Activated CD8-positive, alpha-beta memory T cell treated with anti-CD3 and anti-CD28 coated beads, Interleukin-2, amount 50 U/mL, for 1 hour (primary cell): ENCODE measurements around the gene GFPT1.

Experiments used
- DNase-seq: peaks from one replicate; pipeline ENCODE4 v3.0.0-alpha.2; 2020; ENCODE audit errors: extremely low read depth

GFPT1 gene

DNA sequence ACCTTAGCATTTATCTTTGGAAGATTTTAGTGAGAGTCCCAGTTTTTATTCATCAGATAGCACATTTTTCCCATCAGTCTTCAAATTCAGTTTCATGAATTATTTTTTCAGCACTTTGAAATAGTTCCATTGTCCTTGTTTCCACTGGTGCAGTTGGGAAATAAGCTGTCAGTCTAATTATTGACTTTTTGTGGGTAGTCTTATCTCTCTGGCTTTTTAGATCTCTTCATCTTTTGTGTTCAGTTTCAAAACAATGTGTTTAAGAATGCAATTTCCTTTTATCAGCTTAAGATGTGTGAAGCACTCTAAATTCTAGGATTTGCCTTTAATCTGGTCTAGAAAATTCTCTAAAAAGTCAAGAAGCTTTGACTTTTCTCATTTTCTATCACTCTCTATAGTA, 70.5 kb downstream of the GFPT1 start:
- DNase-seq: no peak

GRCh38 chr2:69315160-69315761, 71.8 kb downstream of the GFPT1 start:
- DNase-seq: no peak

DNA sequence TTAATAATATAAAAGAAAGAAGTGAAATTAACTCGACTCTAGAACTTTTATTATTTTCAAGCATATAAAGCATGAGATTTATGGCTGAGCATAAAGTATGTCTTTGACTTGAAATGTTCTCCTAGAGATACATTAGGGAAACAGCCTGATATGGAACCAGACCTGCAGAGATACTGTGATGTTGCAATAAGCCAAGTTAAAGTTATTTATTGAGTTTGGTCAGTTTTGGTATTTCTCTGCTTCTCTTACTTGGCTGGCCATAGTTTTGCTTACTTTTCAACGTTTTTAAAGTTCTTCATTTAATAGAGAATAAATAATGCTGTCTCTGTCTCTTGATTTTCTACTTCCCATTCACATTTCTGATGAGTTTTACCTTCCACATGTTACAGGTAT, 76.0 kb downstream of the GFPT1 start:
- no peak for DNase-seq

DNA sequence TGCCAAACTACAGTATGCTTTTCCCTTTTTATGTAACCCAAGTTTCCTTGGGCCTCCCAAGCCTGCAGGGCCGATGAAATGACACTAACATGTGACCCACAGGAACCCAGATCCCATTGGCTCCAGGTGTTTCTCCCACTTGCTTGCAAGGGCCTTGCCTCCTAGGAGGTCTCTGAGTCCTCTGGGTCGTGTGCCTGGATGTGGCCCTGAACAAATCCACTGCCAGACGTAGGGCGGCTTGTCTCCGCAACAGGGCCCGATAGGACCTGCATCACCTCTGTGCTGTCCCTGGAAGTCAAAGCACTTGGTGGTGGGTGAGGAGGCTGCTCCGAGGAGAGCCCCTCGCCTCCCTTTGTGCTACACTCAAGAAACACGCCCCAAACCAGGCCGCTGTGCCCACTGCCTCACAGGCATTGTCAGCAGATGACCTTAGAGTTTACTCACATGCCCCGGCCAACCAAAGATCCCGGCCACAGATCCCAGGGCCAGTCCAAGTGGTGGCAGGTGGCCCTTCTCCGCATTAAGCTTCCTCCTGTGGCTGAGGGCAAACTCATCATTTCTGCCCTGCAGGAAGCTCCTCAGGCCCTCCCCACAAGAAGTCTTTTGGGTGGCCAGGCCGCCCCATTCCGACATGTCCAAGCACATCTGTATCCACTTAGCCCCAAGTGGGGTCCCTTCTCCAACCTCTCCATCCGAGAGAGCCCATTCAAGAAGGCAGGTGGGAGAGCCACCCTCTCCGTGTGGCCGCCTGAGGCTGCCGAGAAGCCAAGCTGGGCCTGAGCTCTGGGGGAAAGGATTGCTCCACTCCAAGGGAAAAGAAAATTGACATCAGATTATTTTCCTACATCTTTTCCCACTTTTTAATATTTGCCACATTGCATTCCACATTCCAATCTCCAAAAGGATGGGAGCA, 76.7 kb downstream of the GFPT1 start:
- no peak for DNase-seq

DNA sequence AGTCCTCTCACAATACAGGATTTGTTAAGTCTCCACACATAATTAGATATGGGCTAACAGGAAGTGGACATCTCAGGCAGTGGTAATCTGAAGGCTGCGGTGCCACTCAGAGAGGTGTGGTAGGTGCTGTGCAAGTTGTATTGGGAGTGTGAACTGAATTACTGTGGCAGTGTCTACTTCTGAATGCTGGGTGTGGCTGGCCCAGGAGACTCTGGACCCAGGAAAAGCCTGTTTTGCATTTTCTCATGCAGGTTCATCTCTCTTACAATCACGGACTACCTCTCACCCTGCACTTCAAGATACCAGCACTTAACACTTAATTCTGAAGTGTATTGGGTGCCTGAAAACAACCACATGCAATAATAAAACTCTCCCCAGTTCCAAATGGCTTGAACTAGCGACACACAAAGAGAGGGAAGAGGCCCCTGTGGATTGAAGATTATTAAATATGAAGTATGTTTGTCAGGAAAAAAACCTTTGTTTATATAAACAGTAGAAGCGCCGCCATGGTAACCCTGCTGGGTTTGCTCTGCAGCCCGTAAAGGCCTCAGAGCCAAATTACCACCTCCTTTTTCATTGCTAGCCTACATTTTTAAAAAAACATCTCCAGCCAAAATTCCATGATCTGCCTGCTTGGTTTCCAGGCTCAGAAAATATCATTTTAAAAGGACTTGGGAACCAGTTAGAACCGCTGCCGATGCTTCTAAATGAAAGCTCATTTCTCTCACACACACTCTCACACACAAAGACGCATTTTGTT, 77.5 kb downstream of the GFPT1 start:
- DNase-seq: no peak

- DNase-seq: no peak
Measured at GRCh38 chr2:69308338-69308737, 78.7 kb downstream of the GFPT1 start.

DNA sequence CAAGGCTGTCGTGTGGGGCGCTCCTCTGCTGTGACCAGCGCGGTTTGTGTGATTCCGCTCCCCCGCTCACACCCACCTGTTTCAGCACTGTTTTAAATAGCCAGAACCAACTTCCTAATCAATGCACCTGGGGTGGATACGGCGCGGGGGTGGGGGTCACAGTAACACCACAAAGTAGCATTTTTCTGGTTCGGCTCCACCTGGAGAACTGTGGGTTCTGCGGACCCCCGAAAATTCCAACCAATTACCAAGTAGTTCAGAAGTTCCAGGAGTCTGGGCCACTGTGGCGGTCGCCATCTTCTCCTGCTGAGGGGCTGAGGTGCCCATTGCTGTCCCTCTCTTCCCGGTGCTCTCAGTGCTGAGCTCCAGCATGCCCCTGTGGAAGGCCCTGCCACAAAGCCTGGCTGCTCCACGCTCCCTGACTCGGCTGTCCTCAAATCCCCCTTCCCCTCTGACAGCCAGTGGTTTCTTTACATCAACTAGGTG, 79.4 kb downstream of the GFPT1 start:
- DNase-seq: no peak

- DNase-seq: peak; percentile 12
Measured at GRCh38 chr2:69306822-69307578, 80.0 kb downstream of the GFPT1 start.

GRCh38 chr2:69306393-69306821, 80.6 kb downstream of the GFPT1 start:
- DNase-seq: no peak

GRCh38 chr2:69305712-69306392, 81.2 kb downstream of the GFPT1 start:
- no peak for DNase-seq

DNA sequence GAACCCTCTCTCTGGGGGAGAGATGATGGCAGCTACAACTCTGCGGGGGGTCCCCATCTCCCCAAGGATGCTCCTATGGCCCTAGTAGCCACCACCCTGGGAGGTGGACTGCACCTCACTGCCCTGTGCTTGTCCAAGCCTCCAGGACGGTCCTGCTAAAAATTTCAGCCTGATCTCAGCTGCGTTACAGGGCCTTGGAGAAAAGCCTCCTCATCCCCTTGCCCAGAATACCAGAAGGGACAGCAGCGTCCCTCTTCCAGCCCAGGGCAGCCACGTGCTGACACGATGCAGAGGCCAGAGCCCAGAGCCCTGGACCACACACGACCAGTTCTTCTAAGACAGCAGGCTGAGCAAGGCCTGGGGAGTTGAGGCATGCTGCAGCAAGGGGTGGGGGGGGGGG, 81.9 kb downstream of the GFPT1 start:
- no peak for DNase-seq

GRCh38 chr2:69304656-69305055, 82.4 kb downstream of the GFPT1 start:
- DNase-seq: no peak

DNA sequence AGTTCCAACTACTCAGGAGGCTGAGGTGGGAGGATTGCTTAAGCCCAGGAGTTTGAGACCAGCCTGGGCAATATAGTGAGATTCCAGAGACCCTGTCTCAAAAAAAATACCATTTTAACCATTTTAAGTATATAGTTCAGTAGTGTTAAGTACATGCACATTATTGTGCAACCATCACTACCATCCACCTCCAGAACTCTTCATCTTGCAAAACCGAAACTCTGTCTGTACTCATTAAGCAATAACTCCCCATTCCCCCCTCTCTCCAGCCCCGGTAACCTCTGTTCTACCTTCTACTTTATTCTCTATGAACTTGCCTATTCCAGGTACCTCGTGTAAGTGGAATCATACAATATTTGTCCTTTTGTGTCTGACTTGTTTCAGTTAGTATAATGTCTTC, 86.4 kb downstream of the GFPT1 start:
- DNase-seq: no peak

GRCh38 chr2:69299772-69300516, 87.1 kb downstream of the GFPT1 start:
- DNase-seq: no peak

DNA sequence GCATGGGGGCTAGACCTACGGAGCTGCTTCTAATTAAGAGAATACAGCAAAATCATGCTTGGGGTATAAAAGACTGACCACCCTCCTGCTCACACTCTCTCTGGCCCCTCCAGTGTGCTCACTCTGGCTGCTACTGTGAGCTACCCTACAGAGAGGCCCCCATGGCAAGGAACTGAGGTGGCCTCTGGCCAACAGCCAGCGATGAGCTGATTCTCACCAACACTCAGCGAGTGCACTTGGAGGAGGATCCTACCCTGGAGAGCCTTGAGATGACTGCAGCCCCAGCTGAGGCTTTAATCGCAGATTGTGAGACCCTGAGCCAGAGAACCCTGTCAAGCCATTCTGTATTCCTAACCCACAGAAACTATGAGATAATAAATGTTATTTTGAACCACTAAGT, 88.2 kb downstream of the GFPT1 start:
- no peak for DNase-seq

DNA sequence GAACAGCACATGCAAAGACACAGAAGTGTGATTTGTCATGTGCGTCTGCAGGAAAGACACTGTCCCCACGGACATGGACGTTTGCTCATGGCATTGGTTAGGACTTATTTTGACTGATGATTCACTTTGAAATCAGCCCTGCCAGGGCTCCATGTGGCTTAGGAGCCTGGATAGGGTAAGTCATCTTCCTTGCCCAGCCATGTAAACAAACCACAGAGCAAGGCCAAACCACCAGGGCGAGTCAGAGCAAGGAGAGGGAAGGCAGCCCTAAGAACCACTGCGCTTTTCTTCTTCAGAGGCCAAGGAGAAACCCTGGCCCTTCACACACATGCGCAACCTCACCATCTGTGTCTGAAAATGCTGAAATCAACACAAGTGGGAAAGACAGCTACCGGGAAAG, 88.8 kb downstream of the GFPT1 start:
- DNase-seq: no peak

GRCh38 chr2:69297216-69297615, 89.8 kb downstream of the GFPT1 start:
- DNase-seq: no peak

DNA sequence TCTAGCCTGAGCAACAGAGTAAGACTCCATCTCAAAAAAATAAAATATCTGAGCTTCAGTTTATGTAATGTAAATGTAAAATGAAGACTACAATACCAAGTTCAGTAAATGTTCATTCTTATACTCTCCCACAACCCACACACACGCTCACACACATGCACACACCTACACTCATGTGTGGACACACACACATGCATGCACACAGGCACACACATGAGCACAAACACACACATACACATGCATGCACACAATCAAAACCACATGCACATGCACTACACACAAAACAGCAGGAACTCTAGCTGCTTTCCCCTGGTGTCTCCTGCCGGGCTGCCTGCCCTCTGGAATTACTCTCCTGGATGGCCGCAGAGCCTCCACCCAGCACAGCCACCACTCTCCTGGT, 90.6 kb downstream of the GFPT1 start:
- DNase-seq: no peak

- DNase-seq: no peak
Measured at GRCh38 chr2:69292256-69292655, 94.8 kb downstream of the GFPT1 start.

DNA sequence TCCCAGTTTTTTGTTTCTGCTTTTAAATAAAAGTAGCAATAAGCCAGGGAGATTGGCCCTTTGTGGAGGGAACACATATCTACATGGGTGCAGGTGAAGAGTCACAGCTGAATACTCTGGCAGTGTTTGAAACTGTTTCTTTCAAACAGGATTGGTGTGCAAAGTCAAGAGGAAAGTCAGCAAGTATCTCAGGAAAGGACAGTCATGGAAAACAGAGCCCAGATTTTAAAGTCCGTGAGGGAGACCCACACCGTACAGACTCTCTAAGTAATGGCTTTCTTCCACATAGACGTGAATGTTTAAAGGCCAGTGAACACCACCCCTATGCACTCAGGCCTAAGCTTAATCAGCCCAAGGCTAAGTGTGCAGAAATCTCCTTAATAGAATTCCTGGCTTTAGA, 95.3 kb downstream of the GFPT1 start:
- no peak for DNase-seq
